Muscle of leg (tissue), 11 donors: ENCODE results near the gene SERTAD2. TPM values are rescaled to one million over a fixed set of nuclear protein-coding genes. Genes with fewer than 3 reads are reported as not detected.

Experiments used
- DNase-seq: peaks from one replicate; pipeline ENCODE4 v3.0.0; 2013
- H3K27ac ChIP-seq: one replicate; pipeline ENCODE4 v1.5.1; 2013; ENCODE audit warnings: mild to moderate bottlenecking, low read length, control low read depth
- H3K27me3 ChIP-seq: one replicate; pipeline ENCODE4 v1.6.1; 2013; ENCODE audit warnings: low read length; ENCODE audit not compliant: control insufficient read depth, insufficient read depth
- H3K36me3 ChIP-seq: one replicate; pipeline ENCODE4 v1.6.1; 2013; ENCODE audit warnings: low read length; ENCODE audit not compliant: control insufficient read depth, insufficient read depth
- H3K4me1 ChIP-seq: one replicate; pipeline ENCODE4 v1.6.1; 2013; ENCODE audit warnings: low read length; ENCODE audit not compliant: control insufficient read depth, insufficient read depth
- H3K4me3 ChIP-seq: one replicate; pipeline ENCODE4 v1.5.1; 2013; ENCODE audit warnings: low read length, control low read depth
- H3K9me3 ChIP-seq: replicated peaks from 2 replicates; pipeline ENCODE4 v1.6.1; 2013; ENCODE audit warnings: low read depth, low read length; ENCODE audit not compliant: control insufficient read depth
- WGBS: methylation state at CpG from one replicate; pipeline ENCODE4 v1.1.5; 2013; ENCODE audit warnings: missing lambda C conversion rate; ENCODE audit not compliant: insufficient coverage; 5-methylcytosine and 5-hydroxymethylcytosine counted together
- polyA plus RNA-seq, 8 donors: library from polyadenylated mRNA; unstranded; fragments of 120-200 nt; gene quantifications; one replicate each; pipeline versions ENCODE4 v1.2.1 to v1.2.3, GENCODE V29; 2013; ENCODE audit warnings: inconsistent platforms in 1 of 8, low replicate concordance in 1 of 8; ENCODE audit not compliant: insufficient read length in 8 of 8, insufficient read depth in 1 of 8
- total RNA-seq: library from RNA; stranded (reverse); fragments of 120-200 nt; gene quantifications from one replicate; pipeline ENCODE4 v1.2.4, GENCODE V29; 2013

SERTAD2 gene
- total and polyA plus RNA-seq, 9 donors: 11.0 to 30.4 (median 23.0) TPM

DNA sequence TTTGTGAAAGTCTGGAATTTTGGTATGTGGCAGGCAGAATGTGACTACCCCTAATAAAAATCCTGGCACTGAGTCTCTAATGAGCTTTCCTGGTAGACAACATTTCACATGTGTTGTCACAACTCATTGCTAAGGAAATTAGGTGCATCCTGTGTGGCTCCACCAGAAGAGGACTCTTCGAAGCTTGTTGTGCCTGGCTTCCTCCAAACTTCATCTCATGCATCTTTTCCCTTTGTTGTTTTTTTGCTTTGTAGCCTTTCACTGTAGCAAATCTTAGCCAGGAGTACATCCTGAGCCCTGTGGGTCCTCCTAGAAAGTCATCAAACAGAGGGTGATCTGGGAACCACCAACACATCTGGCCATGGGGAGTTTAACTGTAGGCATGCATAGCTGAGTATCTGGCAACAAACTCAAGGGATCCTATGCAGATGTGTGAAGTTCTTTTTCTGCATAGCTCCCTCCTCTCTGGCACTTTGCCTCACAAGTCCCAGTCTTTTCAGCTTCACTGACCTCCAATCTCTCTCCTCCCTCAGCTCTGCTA, 42.1 kb upstream of the SERTAD2 start:
- H3K4me1 ChIP-seq: peaks cover 11% of the 10 kb centered on the region
- H3K27me3 ChIP-seq: no peaks in the 10 kb centered on the region
- peak; percentile 51 for DNase-seq
- WGBS: 21% methylated on average over 1 of the region's 1 CpG
- H3K27ac ChIP-seq: peak overlapping the region; percentile 37
- H3K9me3 ChIP-seq: peaks cover 3% of the 10 kb centered on the region
- no peaks in the 10 kb centered on the region for H3K36me3 ChIP-seq
- no peak overlapping the region for H3K4me3 ChIP-seq

DNA sequence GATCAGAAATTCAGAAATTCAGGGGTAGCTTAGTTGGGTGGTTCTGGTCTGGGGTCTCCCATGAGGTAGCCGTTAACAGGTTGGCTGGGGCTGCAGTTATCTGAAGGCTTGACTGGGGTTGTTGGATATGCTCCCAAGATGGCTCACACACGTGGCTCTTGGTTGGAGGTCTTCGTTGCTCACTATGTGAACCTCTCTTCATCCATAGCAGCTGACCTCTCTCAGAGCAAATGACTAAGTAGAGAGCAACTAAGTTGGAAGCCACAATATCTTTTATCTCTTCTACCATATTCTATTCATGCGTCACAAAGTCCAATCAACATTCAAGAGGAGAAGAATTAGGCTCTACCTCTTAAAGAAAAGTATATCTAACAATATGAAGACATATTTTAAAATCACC, 38.7 kb upstream of the SERTAD2 start:
- H3K27ac ChIP-seq: no peak overlapping the region
- peaks cover 11% of the 10 kb centered on the region for H3K4me1 ChIP-seq
- no peak overlapping the region for H3K4me3 ChIP-seq
- H3K27me3 ChIP-seq: no peaks in the 10 kb centered on the region
- no peaks in the 10 kb centered on the region for H3K36me3 ChIP-seq
- WGBS: no CpG with 5 or more reads among the region's 4 CpGs
- no peak for DNase-seq
- H3K9me3 ChIP-seq: peaks cover 3% of the 10 kb centered on the region

DNA sequence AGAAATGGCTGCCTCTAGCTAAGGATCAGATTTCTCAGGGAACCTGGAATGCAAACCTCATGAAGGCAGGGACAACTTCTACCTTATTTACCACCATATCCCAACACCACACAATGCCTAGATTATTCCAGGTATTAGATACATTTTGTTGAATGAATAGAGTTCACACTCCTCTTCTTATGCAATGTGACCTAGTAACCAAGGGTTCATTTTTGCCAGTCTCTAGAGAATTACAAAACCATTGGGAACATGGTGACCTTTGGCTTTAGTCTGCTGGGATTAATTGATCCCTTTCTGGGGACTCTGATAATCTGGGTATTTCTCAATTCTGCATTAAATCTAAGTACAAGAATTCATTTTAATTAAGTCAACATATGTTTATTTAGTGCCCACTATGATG, 35.2 kb upstream of the SERTAD2 start:
- no peak for DNase-seq
- H3K9me3 ChIP-seq: peaks cover 3% of the 10 kb centered on the region
- H3K27ac ChIP-seq: no peak overlapping the region
- H3K27me3 ChIP-seq: no peaks in the 10 kb centered on the region
- H3K4me3 ChIP-seq: no peak overlapping the region
- no peaks in the 10 kb centered on the region for H3K4me1 ChIP-seq
- no peaks in the 10 kb centered on the region for H3K36me3 ChIP-seq

DNA sequence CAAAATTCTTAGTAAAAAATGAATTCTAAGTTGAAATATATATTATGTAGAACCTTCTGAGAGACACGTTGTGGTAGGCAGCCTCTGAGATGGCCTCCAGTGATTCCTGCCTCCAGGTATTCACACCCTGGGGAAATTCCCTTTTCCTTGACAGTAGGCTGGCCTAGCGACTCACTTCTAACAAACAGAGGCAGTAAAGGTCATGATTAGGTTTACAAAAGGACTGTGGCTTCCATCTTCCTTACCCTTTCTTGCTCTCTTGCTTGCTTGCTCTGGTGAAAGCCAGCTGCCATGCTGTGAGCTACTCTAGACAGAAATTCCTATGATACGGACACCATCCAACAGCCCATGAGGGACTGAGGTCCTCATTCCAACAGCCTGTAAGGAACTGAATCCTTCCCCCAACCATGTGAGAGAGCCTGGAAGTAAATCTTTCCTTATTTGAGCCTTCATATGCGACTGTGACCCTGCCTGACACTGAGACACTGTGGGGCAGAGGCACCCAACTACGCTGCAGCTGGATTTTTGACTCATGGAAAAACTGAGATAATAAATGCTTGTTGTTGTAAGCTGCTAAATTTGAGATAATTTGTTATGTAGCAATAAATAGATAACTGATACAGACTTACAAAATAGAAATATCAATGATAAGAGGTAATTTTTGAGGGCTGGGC, 32.7 kb upstream of the SERTAD2 start:
- no peaks in the 10 kb centered on the region for H3K4me1 ChIP-seq
- no peaks in the 10 kb centered on the region for H3K27me3 ChIP-seq
- DNase-seq: no peak
- no peaks in the 10 kb centered on the region for H3K9me3 ChIP-seq
- H3K36me3 ChIP-seq: no peaks in the 10 kb centered on the region
- H3K4me3 ChIP-seq: no peak overlapping the region
- no peak overlapping the region for H3K27ac ChIP-seq
- WGBS: 70% methylated on average over 2 of the region's 5 CpGs

DNA sequence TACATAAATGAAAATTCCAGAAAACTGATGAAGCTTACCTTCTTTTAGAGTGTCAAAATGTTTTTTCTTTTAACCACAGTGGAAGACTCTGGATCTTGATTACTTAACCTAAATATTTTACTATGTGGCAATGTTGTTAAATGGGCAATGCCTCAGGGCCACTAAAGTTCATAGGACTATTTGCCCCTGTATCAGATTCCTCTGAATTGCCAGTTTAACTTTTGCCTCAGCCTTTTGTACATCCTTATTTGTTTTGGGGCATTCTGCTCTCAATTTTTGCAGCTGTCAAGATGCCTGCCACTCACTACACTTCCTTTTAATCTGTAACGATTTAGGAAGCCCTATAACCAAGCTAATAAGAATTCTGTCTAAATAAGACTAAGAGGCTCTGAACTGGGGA, 31.7 kb upstream of the SERTAD2 start:
- DNase-seq: no peak
- H3K9me3 ChIP-seq: no peaks in the 10 kb centered on the region
- H3K4me3 ChIP-seq: no peak overlapping the region
- no CpG with 5 or more reads among the region's 1 CpG for WGBS
- no peaks in the 10 kb centered on the region for H3K4me1 ChIP-seq
- H3K27ac ChIP-seq: no peak overlapping the region
- H3K36me3 ChIP-seq: no peaks in the 10 kb centered on the region
- no peaks in the 10 kb centered on the region for H3K27me3 ChIP-seq

DNA sequence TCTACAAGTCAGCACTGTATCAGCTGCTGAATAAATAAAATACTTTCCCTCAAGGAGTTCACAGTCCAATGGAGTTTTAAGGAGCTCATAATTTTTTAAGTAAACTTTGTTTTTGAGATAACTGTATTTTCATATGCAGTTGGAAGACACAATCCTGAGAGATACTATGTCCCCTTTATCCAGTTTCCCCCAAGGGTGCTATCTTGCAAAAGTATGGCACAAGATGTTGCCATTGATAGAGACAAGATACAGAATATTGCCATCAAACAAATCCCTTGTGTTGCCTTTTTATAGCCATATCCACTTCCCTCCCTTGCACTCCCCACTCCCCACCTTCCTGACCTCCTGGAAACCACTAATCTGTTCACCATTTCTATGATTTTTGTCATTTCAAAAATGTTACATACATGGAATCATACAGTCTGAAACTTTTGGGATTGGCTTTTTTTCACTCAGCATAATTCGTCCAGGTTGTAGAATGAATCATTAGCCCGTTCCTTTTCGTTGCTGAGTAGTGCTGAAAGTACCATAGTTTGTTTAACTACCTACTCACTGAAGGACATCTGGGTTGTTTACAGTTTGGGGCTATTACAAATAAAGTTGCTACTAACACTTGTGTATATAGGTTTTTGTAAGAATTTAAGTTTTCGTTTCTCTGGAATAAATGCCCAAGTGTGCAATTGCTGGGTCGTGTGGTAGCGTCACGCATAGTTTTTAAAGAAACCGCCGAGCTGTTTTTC, 30.2 kb upstream of the SERTAD2 start:
- no peaks in the 10 kb centered on the region for H3K36me3 ChIP-seq
- WGBS: no CpG with 5 or more reads among the region's 9 CpGs
- no peak overlapping the region for H3K4me3 ChIP-seq
- no peaks in the 10 kb centered on the region for H3K9me3 ChIP-seq
- H3K27ac ChIP-seq: no peak overlapping the region
- peaks cover 5% of the 10 kb centered on the region for H3K4me1 ChIP-seq
- no peak for DNase-seq
- H3K27me3 ChIP-seq: no peaks in the 10 kb centered on the region

DNA sequence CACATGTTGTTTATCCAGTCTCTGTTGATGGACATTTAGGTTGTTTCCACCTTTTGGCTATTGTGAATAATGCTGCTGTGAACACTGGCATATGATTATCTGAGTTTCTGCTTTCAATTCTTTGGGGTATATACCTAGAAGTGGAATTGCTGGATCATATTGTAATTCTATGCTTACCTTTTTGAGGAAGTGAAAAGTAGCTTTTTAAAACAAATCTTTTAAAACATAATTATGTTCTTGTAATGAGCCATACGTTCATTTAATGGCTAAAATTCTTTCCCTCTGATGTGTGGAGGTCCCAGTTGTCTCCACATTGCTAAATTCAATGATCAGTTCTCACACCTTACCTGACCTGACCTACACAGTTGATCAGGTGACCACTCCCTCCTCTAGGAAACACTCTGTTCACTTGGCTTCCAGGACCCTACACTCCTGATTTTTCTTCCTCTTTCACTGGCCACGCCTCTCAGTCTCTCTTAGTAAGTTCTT, 27.8 kb upstream of the SERTAD2 start:
- Histone ChIP-seq H3K27me3 (no peaks in the 10 kb centered on the region), H3K27ac (no peak overlapping the region), H3K9me3 (no peaks in the 10 kb centered on the region), H3K4me1 (peaks cover 5% of the 10 kb centered on the region), H3K36me3 (no peaks in the 10 kb centered on the region), H3K4me3 (no peak overlapping the region)
- WGBS: 69% methylated on average over 2 of the region's 2 CpGs
- no peak for DNase-seq

DNA sequence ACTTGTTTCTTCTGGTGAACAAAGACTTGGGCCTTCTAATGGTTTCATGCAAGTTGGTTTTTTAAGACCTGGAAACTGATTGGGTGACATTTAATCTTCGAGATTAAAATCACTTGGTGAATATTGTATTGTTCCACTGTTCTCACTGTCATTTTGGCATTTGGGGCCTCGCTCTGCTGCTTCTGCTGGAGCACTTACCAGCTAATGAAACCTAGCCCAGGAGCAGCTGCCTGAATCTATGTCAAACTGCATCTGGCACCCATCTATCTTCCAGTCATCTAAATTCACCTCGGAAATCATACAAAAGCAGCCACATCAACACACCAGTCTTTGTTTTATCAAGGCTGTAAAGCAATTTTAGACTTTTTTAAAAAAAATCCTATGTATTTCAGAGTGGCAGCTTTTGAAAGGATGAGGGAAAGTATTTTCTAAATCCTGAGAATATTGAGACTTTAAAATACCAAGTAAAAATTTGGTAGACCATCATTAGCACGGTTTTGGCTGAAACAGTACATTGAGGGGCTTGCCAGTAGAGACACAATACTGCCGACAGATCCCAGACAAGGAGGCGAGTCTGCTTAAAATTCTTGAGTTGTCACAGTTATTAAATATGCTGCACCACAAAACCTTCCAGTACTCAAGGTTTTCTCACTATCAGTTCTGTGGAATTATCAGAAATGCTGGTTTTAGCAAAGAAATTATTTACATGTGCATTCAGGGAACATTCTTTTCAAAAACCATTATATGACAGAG, 26.1 kb upstream of the SERTAD2 start:
- 71% methylated on average over 2 of the region's 6 CpGs for WGBS

DNA sequence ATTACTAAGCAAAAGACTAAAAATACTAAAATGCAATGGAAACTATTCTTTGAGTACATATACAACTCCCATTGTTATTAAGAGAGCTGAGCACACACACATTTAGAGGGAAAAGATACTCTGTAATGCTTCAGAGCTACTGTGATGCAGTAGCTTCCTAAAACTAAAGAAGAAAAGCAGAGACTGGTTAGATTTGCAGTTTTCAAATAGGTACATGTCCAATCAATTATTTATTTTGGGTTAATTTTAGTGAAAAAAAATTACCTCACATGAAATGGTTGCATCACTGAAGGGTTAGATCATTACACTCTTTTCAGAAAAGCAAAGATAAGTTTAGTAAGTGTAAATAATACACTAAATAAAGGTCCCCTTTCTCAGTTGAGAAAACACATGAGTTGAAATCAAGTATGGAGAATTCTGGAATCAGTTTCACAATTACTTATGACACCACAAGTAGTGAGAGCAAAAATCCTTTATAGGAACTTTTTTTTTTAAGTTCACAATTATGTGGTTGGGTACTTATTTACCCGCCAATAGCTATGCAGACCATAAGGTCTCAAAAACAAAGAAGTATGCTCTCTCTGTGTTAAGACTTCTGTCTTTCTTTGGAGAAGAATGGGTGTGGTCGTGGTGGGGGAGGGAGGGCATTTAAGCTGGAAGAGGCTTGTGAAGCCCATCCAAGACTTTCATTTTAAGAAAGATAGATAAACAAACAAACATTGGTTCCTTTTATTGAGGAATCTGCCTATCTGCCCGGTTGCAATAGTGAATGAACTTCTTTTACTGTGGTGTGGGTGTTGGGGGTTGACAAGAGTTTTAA, 25.3 kb upstream of the SERTAD2 start:
- no peak overlapping the region for H3K4me3 ChIP-seq
- H3K36me3 ChIP-seq: no peaks in the 10 kb centered on the region
- no peaks in the 10 kb centered on the region for H3K27me3 ChIP-seq
- peak overlapping the region; percentile 81 for H3K27ac ChIP-seq
- no peak for DNase-seq
- no peaks in the 10 kb centered on the region for H3K9me3 ChIP-seq
- WGBS: no CpG with 5 or more reads among the region's 3 CpGs
- H3K4me1 ChIP-seq: peaks cover 5% of the 10 kb centered on the region

More for the DNA sequence above, 26.1 kb upstream of the SERTAD2 start:
- no peaks in the 10 kb centered on the region for H3K27me3 ChIP-seq
- H3K4me1 ChIP-seq: peaks cover 5% of the 10 kb centered on the region
- no peaks in the 10 kb centered on the region for H3K9me3 ChIP-seq
- H3K4me3 ChIP-seq: no peak overlapping the region
- H3K36me3 ChIP-seq: no peaks in the 10 kb centered on the region
- DNase-seq: peak; percentile 81
- H3K27ac ChIP-seq: peak overlapping the region; percentile 81
